KG1 (cell line): Measurements from ENCODE around the gene SCN5A.

ENCODE experiments used
- DNase-seq: peaks from one replicate; lab custom pipeline; 2025; lab: John Stamatoyannopoulos, UW

SCN5A gene

DNA sequence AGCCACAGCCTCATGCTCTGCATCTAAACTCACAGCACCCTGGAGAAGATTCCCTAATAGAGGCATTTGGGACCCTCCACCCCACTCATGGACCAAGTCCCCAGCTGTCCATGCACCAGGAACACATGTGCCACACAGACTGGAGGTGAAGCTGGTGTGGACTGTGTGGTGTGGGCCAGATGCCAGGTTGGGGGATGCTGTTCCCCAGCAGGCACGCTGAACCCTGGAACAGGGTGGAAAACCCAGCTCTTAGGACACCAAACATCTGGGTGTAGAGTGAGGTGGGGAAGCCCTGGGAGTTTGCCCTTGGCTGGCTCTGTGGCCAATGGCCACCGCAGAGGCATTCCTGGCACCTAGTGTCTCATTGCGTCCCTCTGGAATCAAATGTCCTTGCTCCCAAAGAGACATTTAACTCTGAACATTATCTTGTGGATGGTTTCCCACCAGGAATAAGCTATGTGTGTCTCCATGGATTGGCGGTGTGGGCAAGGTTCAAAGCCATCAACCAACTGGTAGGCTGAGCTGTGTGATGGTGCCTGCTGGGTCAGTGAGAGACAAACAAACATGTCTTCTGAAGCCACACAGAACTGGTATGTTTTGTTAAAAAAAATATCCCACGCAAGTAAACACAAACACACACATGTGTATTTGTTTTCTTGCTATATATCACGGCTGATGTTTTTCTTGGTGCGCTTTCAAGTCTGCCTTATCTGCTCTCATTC is 88.3 kb downstream of the SCN5A start:
- no peak for DNase-seq

GRCh38 chr3:38560284-38560683 is 89.2 kb downstream of the SCN5A start:
- no peak for DNase-seq

DNA sequence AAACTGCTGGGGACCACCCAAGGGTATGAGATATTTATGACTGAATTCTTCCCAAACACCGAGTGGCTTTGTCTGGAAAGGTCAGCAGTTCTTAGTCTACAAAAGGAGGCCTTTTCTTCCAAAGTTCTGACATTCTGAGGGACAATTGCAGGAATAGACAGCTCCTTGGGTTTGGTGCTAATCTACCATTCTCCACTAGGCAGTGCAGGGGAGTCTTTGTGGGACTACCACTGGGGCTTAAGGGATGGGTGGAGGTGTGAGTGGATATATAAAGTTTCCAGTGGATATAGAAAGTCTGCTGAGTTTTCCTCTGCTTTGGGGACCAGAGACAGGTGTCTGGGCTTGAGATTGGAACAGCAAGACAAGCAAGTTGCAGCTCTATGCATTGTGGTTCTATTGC is 90.6 kb downstream of the SCN5A start:
- no peak for DNase-seq

DNA sequence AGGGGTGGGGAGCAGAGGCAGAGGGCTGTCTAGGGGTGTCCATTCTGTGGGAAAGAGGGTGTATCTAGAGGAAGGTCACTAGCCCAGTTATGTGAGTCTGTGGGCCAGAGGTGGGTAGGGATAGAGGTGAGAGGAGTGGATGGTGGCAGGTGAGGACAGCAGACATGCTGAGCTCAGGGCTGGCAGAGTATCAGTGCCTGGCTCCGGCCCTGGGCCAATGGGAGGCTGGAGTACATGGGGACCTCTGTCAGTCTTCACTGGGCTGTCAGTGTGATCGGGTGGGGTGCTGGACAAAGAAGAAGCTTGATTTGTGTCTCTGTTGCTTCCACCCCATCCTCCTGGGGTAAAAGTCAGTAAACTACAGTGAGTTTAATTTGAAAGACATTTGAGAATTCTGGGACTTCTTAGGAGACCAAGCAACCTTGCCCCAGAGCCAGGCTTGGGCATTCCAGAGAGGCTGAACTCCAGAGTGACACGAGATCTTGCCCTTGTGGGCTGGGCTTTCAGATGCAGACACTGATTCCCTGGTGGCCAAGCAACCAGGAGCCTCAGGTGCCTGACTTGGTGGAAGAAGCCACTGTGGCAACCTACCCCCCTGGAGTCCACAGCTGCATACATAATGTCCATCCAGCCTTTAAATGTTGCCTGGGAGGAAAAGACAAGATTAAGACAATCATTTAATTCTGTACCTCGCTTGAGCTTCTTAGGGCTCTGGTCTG is 92.7 kb downstream of the SCN5A start:
- DNase-seq, result no peak

GRCh38 chr3:38555926-38556325 is 93.6 kb downstream of the SCN5A start:
- DNase-seq, result no peak

GRCh38 chr3:38555149-38555840 is 94.2 kb downstream of the SCN5A start:
- no peak for DNase-seq

DNA sequence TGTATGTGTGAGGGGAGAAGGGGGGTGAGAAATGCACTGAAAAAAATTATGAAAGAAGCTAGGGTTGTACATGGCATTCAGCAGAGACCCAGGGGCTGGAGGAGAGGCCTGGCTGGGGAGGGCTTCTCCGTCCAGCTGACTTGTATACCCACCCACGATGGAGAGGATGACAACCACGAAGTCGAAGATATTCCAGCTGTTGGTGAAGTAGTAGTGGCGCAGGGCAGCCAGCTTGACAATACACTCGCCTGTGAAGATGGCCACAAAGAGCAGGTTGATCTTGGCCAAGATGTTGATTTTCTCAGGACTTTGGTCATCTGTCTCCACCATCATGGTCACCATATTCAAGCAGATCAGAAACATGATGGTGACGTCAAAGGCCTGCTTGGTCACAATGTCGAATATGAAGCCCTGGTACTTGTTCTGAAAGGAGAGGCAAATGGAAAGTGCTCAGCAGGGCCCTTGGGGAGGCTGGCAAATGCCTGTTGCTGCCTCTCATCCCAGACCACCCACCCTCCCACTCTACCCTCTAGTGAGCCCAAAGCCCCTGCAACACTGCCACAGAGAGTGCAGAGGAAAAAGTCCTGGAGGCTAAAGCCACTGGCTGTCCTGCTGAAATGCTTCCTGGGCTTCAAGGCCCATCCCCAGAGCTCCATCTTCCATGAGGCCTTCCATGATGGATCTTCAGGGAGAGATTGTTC is 95.2 kb downstream of the SCN5A start:
- DNase-seq, result no peak

DNA sequence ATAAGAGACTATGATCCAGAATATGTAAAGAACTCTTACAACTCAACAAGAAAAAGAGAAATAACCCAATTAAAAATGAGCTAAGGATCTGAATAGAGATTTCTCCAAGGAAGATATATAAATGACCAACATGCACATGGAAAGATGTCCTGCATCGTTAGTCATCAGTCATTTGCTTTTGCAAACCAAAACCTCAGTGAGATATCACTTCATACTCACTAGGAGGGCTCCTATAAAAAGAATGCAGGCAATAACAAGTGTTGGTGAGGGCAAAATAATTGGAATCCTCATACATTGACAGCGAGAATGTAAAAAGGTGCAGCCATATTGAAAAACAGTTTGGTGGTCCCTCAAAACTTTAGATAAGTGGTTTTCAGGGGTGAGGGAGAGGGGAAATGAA is 96.4 kb downstream of the SCN5A start:
- no peak for DNase-seq

GRCh38 chr3:38552364-38552763 is 97.1 kb downstream of the SCN5A start:
- no peak for DNase-seq

- no peak for DNase-seq
These were observed 98.3 kb downstream of the SCN5A start for GRCh38 chr3:38551026-38551832.

GRCh38 chr3:38549957-38550840 is 99.3 kb downstream of the SCN5A start:
- no peak for DNase-seq

- DNase-seq, result no peak
These were observed 100.0 kb downstream of the SCN5A start for GRCh38 chr3:38549486-38549885.

- no peak for DNase-seq
These were observed 100.4 kb downstream of the SCN5A start for GRCh38 chr3:38549082-38549481.

- DNase-seq, result no peak
These were observed 101.1 kb downstream of the SCN5A start for GRCh38 chr3:38548154-38548931.

GRCh38 chr3:38545983-38546382 is 103.5 kb downstream of the SCN5A start:
- no peak for DNase-seq

GRCh38 chr3:38545550-38545949 is 103.9 kb downstream of the SCN5A start:
- DNase-seq, result no peak

GRCh38 chr3:38544926-38545325 is 104.6 kb downstream of the SCN5A start:
- no peak for DNase-seq

GRCh38 chr3:38543586-38543985 is 105.9 kb downstream of the SCN5A start:
- no peak for DNase-seq

- DNase-seq, result no peak
These were observed 106.8 kb downstream of the SCN5A start for GRCh38 chr3:38542401-38543298.
